Posterior cingulate gyrus (tissue), 11 donors: Measurements from ENCODE around the gene FGF2.
"Not testable (repeated sequence)": the region's sequence is repeated elsewhere in the genome, so short reads cannot be mapped to it uniquely, and the experiment has no call there.

Experiments
- DNase-seq, 10 donors: peaks; one replicate each; pipeline versions ENCODE4 v3.0.0 to v3.0.0-alpha.2; 2020 to 2021; ENCODE audit warnings: mixed read lengths in 3 of 10
- intact Hi-C: fragments of 100-400 bp; cut with DNase I; formaldehyde crosslinking; loops from one replicate; pipeline ENCODE4 v1.15.1; 2023

The FGF2 gene

GRCh38 chr4:122811781-122812180, 14.8 kb upstream of the FGF2 start:
- intact Hi-C loops, DNase-seq: not testable (repeated sequence)

- intact Hi-C loops, DNase-seq: not testable (repeated sequence)
Observed at GRCh38 chr4:122812823-122813222, 13.8 kb upstream of the FGF2 start.

DNA sequence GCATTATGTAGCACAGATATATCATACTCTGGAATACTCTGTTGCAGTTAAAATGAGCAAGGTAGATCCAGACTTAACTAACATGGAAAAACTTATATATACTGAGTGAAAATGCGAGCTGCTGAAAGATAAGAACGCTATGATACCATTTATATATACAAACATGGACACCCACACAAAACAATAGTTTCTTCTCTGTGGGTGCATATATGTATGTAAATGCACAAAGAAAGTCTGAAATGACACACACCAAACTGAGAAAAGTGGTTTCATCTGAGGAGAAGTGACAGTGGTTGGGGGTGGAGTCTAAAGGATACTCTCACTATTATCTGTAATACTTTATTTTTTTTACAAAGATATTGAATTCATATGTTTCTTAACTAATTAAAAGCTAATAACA, 12.2 kb upstream of the FGF2 start:
- intact Hi-C loops: no loop called here
- DNase-seq: no peak

DNA sequence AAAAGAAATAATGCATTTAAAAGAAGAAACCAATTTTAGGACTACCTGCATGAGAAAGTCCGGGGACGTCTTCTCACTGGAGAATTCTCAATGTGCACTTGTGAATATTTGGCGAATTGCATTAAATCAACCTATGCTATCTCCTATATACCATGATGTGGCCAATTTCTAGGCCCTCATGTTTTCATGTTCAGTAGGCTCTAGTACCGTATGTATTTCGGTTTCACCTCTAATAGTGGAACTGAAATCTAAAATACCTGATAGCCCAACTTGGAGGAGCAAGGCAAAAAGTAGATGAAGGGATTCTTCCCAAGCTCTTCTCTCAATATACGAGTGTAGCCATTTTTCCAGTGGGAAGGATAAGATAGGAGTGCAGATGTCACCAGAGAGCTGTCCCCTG, 11.4 kb upstream of the FGF2 start:
- no peak for DNase-seq
- intact Hi-C loops: no loop called here

DNA sequence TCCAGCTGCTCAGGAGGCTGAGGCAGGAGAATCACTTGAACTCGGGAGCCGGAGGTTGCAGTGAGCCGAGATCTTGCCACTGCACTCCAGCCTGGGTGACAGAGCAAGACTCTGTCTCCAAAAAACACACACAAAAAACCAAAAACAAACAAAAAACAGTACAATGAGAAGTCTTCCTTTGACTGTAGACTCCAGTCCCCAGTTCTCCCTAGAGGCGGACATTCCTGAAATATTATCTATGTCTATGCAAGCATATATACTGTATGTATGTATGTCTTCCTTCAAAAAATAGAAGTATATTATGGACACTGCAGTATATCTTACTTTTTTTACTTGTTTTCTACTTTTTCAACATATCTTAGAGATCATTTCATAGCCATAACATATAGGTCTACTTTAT, 10.2 kb upstream of the FGF2 start:
- DNase-seq: no peak
- intact Hi-C loops: no loop called here

DNA sequence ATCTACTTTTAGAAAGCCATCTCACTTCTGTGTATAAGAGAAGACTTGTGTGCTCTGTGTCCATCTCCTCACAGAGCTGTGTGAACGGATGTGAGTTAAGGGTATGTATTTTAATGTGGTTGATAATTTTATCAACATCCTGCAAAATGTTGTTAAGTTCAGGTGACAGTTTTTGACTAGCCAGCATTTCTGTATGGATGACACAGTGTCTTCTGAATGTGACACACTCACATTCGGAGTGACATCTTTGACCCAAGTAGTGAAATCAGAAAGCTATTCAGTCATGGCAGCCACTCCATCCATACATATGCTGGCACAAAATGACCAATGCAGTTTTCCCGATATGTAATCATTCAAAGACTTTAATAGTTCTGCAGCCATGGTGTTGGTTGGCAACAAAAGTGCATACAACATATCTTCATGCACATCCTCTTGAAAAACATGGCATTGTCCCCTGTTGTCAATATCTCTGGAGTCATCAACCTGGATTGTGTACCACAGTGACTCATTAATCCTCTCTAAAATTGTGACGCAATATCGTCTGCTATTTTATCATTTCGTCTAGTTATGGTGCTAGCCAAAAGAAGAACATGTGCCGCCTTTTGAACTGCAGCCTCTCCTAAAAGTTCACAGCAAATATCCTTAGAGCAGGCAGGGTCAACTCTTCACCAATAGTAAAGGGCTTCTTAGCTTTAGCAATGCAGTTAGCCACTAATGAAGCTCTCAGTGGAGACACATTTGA, 6.8 kb upstream of the FGF2 start:
- intact Hi-C loops: no loop called here
- no peak for DNase-seq

- DNase-seq: no peak
Observed at GRCh38 chr4:122821092-122821491, 5.5 kb upstream of the FGF2 start.

DNA sequence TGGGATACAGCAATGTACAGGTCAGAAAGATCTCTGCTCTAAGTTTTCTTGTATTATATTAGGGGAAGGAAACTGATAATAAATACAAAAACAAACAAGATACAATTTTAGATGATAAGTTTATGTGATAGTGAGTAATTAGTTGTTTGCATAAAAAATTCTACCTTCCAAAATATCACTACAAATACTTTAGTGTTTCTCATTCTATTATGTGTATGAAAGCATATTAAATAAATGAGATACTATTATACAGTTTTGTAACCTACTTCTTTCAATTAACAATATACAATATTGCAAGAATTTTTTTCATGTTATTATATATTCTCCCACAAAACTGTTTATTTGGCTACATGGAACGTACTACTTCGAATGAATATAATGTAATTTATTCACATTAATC, 4.2 kb upstream of the FGF2 start:
- DNase-seq: no peak
- intact Hi-C loops: no loop called here

More at GRCh38 chr4:122821092-122821491, 5.5 kb upstream of the FGF2 start:
- intact Hi-C loops: no loop called here

DNA sequence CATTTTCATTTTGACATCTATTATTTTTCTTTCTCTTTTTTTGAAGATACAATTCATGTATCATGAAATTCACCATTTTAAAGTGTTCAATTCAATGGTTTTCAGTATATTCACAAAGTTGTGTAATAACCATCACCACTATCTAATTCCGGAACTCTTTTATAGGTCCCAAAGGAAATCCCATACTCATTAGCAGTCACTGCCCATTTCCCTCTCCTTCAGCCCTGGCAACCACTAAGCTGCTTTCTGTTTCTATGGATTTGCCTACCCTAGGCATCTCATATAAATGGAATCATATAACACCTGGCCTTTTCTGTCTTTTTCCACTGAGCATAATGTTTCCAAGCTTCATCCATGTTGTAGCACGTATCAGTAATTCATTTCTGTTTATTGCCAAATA, 3.2 kb upstream of the FGF2 start:
- intact Hi-C loops: no loop called here
- no peak for DNase-seq

DNA sequence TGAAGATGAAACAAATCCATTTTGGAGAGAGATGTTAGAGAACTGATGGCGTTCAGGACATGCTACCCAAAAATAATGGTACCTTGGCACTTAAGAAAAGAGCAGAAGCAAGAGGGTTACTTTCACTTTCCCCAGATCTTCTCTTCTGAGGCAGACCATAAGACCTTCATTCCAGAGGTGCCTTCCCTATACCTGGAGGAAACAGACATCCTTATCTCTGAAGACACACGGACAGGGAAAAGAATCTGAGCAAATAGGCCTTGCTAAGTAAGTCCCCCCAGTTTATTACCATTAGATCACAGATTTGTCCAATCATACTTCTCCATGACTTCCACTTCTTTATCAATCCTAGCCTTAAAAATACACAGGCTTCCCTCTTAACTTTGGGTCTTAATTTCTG, 2.0 kb upstream of the FGF2 start:
- DNase-seq: no peak
- intact Hi-C loops: loop anchor here (5.0 kb wide), 1 partner anchor 98 kb away; the partner anchor contains the start of gene NUDT6

GRCh38 chr4:122826079-122826527, 528 bp upstream of the FGF2 start:
- no peak for DNase-seq
- intact Hi-C loops: loop anchor here (5.0 kb wide), 1 partner anchor 96 kb away; the partner anchor contains the start of gene NUDT6

DNA sequence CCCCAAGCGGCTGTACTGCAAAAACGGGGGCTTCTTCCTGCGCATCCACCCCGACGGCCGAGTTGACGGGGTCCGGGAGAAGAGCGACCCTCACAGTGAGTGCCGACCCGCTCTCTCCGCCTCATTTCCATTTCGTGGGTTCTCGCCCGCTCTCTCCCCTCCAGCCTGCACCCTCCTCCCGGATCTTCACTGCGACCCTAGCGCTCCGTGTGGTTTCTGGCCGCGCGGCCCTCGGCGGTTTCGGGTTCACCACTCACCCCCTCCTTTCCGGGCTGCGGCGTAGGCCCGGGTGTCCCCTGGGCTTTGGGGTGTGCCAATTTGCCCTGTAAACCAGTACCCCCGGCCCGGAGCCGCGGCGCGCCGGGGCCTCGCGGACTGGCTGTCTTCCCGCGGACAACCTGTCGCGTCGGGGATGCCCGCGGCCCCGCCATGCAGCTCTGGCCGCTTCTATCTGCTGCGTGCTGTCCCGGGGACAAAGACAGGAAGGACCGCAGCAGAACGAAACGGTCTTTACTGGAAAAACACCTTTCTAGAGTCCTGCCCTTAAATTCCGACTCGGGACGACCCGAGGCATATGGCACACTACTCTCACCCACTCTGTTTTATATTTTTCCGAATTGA, 737 bp downstream of the FGF2 start:
- intact Hi-C loops: loop anchor here (5.0 kb wide), 1 partner anchor 95 kb away; the partner anchor contains the start of gene NUDT6
- DNase-seq: peak in 8 of 10 donors; percentile 8 to 88 (median 28)

GRCh38 chr4:122827879-122828601, 1.4 kb downstream of the FGF2 start:
- DNase-seq: no peak
- intact Hi-C loops: loop anchor here (5.0 kb wide), 1 partner anchor 94 kb away; the partner anchor contains the start of gene NUDT6

GRCh38 chr4:122830426-122831095, 3.9 kb downstream of the FGF2 start:
- intact Hi-C loops: no loop called here
- peak in 1 of 10 donors; percentile 44 for DNase-seq

DNA sequence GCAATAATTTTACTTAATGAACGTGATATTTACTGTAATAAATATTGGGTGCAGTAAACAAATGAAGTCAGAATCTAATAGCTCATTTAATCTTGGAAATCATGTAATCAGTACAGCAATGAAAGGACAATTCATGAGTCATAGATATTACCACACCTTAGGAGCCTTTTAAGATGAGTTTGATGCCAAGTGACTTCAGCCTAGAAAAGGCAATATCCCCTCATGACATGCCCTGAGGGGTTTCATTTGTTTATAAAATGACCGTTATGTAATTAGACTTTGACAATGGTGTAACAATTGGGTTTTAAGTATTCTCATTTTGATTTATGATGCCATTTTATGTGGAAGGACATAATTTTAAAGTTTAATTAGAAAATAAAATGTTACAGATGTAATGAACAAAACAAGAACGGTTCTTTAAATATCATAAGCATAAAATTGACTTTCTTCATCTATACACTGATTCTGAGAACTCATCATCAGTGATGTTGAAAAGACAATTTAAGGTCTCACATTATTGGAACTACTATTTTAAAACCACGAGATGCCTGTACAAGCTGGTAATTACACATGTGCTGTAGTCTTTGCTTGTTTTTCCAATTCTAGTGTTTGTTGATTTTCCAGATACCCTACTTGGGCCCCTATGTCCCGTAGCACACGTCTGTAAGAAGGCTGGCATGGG, 5.0 kb downstream of the FGF2 start:
- intact Hi-C loops: no loop called here
- DNase-seq: no peak

DNA sequence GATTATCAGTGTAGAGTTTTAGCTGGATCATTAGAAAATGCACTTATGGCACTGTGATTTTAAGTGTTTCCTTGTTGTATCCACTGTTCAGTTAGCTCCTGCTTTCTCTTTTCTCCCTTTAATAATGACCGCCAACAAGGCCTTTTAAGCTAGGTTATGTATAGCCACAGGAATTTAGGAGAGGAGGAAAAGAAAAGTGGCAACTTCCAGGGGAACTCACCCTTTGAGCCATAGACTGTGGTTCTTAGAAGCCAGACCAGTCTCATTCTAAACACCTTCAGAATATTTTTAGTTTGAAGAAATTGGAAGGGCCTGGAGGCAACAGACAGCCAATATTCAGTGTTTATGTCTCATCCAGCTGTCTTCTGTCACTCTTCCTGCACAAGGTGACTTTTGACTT, 6.1 kb downstream of the FGF2 start:
- intact Hi-C loops: no loop called here
- DNase-seq: no peak

GRCh38 chr4:122833999-122834398, 7.4 kb downstream of the FGF2 start:
- intact Hi-C loops: no loop called here
- DNase-seq: peak in 1 of 10 donors; percentile 36

DNA sequence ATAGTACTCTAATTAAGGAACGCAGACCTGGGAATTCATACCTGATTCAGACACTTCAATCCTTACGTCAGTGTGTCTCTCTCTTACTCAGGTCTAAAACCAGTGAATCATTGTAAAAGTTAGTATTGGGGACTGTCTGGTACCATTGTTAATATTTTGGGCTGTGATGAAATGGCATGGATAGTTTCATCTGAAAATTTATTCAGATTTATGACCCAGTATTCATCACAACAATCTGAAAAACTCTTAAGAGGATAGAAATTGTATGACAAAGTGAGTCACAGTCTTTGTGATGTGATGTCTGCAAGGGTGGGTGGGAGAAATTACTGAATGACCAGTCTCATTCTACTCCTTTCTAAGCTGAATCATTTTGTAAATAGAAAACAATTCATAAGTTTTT, 10.3 kb downstream of the FGF2 start:
- intact Hi-C loops: no loop called here
- DNase-seq: no peak

GRCh38 chr4:122838034-122838433, 11.4 kb downstream of the FGF2 start:
- intact Hi-C loops: no loop called here
- no peak for DNase-seq

DNA sequence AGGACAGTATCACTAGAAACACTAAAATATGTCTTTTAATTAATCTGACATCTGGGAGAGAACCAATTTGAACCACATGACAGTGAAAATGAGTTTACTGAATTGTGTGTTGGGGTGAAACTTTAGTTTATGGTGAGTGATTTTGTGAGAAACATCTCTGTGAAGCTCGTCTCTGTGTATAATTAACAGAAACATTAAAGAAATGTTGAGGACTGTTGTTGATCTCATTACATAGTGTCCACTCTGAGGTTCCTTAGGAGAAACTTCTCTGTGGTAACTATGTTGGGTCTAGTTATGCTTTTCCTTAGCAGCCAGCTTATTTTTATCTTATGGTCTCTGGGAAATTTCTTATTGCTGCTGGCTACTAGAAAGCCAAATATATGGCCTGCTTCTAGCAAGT, 15.8 kb downstream of the FGF2 start:
- DNase-seq: no peak
- intact Hi-C loops: no loop called here
